ENCODE measurements around the gene GLIS1. TPM values are rescaled to one million over a fixed set of nuclear protein-coding genes. Genes with fewer than 3 reads are reported as not detected.

GLIS1 gene
- total RNA-seq, 1 experiment from 2014 or later = 0.24 TPM

GRCh38 chr1:53708687-53709086, 30.3 kb downstream of the GLIS1 start:
- DNase-seq (ENCODE audit: low spot score) (no peak), ATAC-seq (no peak)
- peaks cover 39% of the 10 kb centered on the region for H3K4me1 Mint-ChIP-seq
- POLR2A ChIA-PET = no interaction called here
- no peak overlapping the region for H3K27ac Mint-ChIP-seq
- peaks cover 5% of the 10 kb centered on the region for H3K9me3 Mint-ChIP-seq
- no peaks in the 10 kb centered on the region for H3K36me3 Mint-ChIP-seq
- H3K4me3 Mint-ChIP-seq = no peak overlapping the region
- H3K27me3 Mint-ChIP-seq (ENCODE audit: low read depth) = no peaks in the 10 kb centered on the region; the same call in 1 of the 2 replicates
- TF ChIP-seq ZNF232 (CRISPR knock-in tag; IDR thresholded peaks at IDR 0.05) (no peak), SP1 (CRISPR knock-in tag; conservative IDR thresholded peaks at IDR 0.05) (no peak), ZNF263 (CRISPR knock-in tag; IDR thresholded peaks at IDR 0.05; ENCODE audit: low read depth) (no peak), SMAD4 (CRISPR knock-in tag; IDR thresholded peaks at IDR 0.05) (no peak), TEAD1 (CRISPR knock-in tag; IDR thresholded peaks at IDR 0.05) (no peak), TP53 (CRISPR knock-in tag; IDR thresholded peaks at IDR 0.05) (no peak), RORB (CRISPR knock-in tag; IDR thresholded peaks at IDR 0.05) (no peak), EMX1 (CRISPR knock-in tag; IDR thresholded peaks at IDR 0.05) (no peak), IRF2 (CRISPR knock-in tag; IDR thresholded peaks at IDR 0.05; ENCODE audit: borderline replicate concordance, low read depth) (no peak), JUN (CRISPR knock-in tag; IDR thresholded peaks at IDR 0.05) (no peak)
- TF ChIP-seq, protein P1, sequence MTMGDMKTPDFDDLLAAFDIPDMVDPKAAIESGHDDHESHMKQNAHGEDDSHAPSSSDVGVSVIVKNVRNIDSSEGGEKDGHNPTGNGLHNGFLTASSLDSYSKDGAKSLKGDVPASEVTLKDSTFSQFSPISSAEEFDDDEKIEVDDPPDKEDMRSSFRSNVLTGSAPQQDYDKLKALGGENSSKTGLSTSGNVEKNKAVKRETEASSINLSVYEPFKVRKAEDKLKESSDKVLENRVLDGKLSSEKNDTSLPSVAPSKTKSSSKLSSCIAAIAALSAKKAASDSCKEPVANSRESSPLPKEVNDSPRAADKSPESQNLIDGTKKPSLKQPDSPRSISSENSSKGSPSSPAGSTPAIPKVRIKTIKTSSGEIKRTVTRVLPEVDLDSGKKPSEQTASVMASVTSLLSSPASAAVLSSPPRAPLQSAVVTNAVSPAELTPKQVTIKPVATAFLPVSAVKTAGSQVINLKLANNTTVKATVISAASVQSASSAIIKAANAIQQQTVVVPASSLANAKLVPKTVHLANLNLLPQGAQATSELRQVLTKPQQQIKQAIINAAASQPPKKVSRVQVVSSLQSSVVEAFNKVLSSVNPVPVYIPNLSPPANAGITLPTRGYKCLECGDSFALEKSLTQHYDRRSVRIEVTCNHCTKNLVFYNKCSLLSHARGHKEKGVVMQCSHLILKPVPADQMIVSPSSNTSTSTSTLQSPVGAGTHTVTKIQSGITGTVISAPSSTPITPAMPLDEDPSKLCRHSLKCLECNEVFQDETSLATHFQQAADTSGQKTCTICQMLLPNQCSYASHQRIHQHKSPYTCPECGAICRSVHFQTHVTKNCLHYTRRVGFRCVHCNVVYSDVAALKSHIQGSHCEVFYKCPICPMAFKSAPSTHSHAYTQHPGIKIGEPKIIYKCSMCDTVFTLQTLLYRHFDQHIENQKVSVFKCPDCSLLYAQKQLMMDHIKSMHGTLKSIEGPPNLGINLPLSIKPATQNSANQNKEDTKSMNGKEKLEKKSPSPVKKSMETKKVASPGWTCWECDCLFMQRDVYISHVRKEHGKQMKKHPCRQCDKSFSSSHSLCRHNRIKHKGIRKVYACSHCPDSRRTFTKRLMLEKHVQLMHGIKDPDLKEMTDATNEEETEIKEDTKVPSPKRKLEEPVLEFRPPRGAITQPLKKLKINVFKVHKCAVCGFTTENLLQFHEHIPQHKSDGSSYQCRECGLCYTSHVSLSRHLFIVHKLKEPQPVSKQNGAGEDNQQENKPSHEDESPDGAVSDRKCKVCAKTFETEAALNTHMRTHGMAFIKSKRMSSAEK (CRISPR knock-in tag; IDR thresholded peaks at IDR 0.05; ENCODE audit: borderline replicate concordance) = no peak
- TF ChIP-seq, protein P2, sequence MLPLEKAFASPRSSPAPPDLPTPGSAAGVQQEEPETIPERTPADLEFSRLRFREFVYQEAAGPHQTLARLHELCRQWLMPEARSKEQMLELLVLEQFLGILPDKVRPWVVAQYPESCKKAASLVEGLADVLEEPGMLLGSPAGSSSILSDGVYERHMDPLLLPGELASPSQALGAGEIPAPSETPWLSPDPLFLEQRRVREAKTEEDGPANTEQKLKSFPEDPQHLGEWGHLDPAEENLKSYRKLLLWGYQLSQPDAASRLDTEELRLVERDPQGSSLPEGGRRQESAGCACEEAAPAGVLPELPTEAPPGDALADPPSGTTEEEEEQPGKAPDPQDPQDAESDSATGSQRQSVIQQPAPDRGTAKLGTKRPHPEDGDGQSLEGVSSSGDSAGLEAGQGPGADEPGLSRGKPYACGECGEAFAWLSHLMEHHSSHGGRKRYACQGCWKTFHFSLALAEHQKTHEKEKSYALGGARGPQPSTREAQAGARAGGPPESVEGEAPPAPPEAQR (CRISPR knock-in tag; IDR thresholded peaks at IDR 0.05) = no peak
- TF ChIP-seq, protein P3, sequence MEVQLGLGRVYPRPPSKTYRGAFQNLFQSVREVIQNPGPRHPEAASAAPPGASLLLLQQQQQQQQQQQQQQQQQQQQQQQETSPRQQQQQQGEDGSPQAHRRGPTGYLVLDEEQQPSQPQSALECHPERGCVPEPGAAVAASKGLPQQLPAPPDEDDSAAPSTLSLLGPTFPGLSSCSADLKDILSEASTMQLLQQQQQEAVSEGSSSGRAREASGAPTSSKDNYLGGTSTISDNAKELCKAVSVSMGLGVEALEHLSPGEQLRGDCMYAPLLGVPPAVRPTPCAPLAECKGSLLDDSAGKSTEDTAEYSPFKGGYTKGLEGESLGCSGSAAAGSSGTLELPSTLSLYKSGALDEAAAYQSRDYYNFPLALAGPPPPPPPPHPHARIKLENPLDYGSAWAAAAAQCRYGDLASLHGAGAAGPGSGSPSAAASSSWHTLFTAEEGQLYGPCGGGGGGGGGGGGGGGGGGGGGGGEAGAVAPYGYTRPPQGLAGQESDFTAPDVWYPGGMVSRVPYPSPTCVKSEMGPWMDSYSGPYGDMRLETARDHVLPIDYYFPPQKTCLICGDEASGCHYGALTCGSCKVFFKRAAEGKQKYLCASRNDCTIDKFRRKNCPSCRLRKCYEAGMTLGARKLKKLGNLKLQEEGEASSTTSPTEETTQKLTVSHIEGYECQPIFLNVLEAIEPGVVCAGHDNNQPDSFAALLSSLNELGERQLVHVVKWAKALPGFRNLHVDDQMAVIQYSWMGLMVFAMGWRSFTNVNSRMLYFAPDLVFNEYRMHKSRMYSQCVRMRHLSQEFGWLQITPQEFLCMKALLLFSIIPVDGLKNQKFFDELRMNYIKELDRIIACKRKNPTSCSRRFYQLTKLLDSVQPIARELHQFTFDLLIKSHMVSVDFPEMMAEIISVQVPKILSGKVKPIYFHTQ (CRISPR knock-in tag; IDR thresholded peaks at IDR 0.05) = no peak
- TF ChIP-seq, protein P4, sequence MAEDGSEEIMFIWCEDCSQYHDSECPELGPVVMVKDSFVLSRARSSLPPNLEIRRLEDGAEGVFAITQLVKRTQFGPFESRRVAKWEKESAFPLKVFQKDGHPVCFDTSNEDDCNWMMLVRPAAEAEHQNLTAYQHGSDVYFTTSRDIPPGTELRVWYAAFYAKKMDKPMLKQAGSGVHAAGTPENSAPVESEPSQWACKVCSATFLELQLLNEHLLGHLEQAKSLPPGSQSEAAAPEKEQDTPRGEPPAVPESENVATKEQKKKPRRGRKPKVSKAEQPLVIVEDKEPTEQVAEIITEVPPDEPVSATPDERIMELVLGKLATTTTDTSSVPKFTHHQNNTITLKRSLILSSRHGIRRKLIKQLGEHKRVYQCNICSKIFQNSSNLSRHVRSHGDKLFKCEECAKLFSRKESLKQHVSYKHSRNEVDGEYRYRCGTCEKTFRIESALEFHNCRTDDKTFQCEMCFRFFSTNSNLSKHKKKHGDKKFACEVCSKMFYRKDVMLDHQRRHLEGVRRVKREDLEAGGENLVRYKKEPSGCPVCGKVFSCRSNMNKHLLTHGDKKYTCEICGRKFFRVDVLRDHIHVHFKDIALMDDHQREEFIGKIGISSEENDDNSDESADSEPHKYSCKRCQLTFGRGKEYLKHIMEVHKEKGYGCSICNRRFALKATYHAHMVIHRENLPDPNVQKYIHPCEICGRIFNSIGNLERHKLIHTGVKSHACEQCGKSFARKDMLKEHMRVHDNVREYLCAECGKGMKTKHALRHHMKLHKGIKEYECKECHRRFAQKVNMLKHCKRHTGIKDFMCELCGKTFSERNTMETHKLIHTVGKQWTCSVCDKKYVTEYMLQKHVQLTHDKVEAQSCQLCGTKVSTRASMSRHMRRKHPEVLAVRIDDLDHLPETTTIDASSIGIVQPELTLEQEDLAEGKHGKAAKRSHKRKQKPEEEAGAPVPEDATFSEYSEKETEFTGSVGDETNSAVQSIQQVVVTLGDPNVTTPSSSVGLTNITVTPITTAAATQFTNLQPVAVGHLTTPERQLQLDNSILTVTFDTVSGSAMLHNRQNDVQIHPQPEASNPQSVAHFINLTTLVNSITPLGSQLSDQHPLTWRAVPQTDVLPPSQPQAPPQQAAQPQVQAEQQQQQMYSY (CRISPR knock-in tag; IDR thresholded peaks at IDR 0.05) = no peak
- CTCF ChIA-PET = no interaction called here

DNA sequence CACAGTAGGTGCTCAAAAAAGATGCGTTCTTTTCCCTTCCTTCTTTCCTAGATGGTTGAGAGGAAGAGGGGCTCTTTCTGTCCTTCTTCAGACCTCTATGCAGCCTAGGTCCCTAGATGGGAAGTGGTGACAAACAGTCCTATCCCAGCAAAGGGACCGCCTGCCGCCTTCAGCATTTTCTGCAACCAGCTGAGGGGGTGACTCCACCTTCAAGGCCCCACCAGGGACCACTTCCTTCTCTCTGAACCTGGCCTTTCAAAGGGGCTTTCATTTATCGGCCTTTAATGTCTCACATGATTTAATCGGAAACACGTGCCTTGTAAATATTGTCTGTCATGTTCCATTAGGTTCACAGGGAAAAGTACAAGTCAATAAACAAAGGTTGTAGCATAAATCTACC, 32.6 kb downstream of the GLIS1 start:
- Mint-ChIP-seq H3K27me3 (ENCODE audit: low read depth) (no peaks in the 10 kb centered on the region; the same call in 1 of the 2 replicates), H3K27ac (peak overlapping the region; percentile 91), H3K36me3 (no peaks in the 10 kb centered on the region), H3K9me3 (no peaks in the 10 kb centered on the region), H3K4me1 (peaks cover 51% of the 10 kb centered on the region), H3K4me3 (no peak overlapping the region)
- DNase-seq (ENCODE audit: low spot score) (no peak), ATAC-seq (no peak)
- POLR2A ChIA-PET = interaction anchor here (1.9 kb wide), 1 partner anchor 10 kb away, joined by 5 read pairs; no protein-coding TSS in a partner anchor
- CTCF ChIA-PET = interaction anchor here (0.6 to 4.7 kb wide), 8 partner anchors 9 to 220 kb away, joined by 3 to 51 read pairs (median 4); no protein-coding TSS in a partner anchor
- TF ChIP-seq, protein P2 (CRISPR knock-in tag; IDR thresholded peaks at IDR 0.05) = no peak
- no peak for TF ChIP-seq USF1 (CRISPR knock-in tag; IDR thresholded peaks at IDR 0.05)
- no peak for TF ChIP-seq KAT7 (CRISPR knock-in tag; IDR thresholded peaks at IDR 0.05; ENCODE audit: borderline replicate concordance)
- TF ChIP-seq, protein P5, sequence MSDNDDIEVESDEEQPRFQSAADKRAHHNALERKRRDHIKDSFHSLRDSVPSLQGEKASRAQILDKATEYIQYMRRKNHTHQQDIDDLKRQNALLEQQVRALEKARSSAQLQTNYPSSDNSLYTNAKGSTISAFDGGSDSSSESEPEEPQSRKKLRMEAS (CRISPR knock-in tag; IDR thresholded peaks at IDR 0.05) = no peak
- TF ChIP-seq ZNF423 (CRISPR knock-in tag; IDR thresholded peaks at IDR 0.05) = no peak
- TF ChIP-seq ATF2 (CRISPR knock-in tag; IDR thresholded peaks at IDR 0.05; ENCODE audit: borderline replicate concordance, low read depth) = no peak
